Activated CD4-positive, alpha-beta T cell treated with anti-CD3 and anti-CD28 coated beads, Interleukin-2, amount 10 ng/mL, durations not matched to agents 24 days and 14 days (primary cell): ENCODE results near the gene PPP1R9A. TPM values are rescaled to one million over a fixed set of nuclear protein-coding genes. Genes with fewer than 3 reads are reported as not detected.

Experiments used
- DNase-seq: peaks from one replicate; pipeline ENCODE4 v3.0.0; 2022
- H3K27ac Mint-ChIP-seq: one replicate; pipeline ENCODE4 v1.8.0; 2022; ENCODE audit warnings: mild to moderate bottlenecking, mixed read lengths
- H3K27me3 Mint-ChIP-seq: one replicate; pipeline ENCODE4 v1.8.0; 2022; ENCODE audit warnings: mixed read lengths
- H3K36me3 Mint-ChIP-seq: one replicate; pipeline ENCODE4 v1.8.0; 2022; ENCODE audit warnings: low read depth, mild to moderate bottlenecking, mixed read lengths
- H3K4me1 Mint-ChIP-seq: one replicate; pipeline ENCODE4 v1.8.0; 2021; ENCODE audit warnings: mixed read lengths
- H3K4me3 Mint-ChIP-seq: one replicate; pipeline ENCODE4 v1.8.0; 2022; ENCODE audit warnings: mild to moderate bottlenecking, moderate library complexity, mixed read lengths
- H3K9me3 Mint-ChIP-seq: one replicate; pipeline ENCODE4 v1.8.0; 2021; ENCODE audit warnings: mixed read lengths
- intact Hi-C: fragments of 100-400 bp; cut with micrococcal nuclease; formaldehyde crosslinking; loops from one replicate; pipeline ENCODE4 v1.15.1; 2023
- total RNA-seq: library from RNA; stranded (reverse); gene quantifications from 2 replicates; pipeline ENCODE4 v1.2.3, GENCODE V29; 2022

Gene PPP1R9A
- not detected in 2 replicates for total RNA-seq

- Mint-ChIP-seq H3K4me3 (peak within 1 kb of the TSS; percentile 8), H3K27ac (no peak within 1 kb of the TSS), H3K36me3 (no peaks in the 10 kb centered on the region), H3K9me3 (no peaks in the 10 kb centered on the region), H3K27me3 (peaks cover 46% of the 10 kb centered on the region), H3K4me1 (no peaks in the 10 kb centered on the region)
- intact Hi-C loops, result loop anchor here (5.0 kb wide), 1 partner anchor 250 kb away; the partner anchor contains the start of gene SGCE
- DNase-seq, result no peak
Observed at GRCh38 chr7:94907026-94907810, at the start of gene PPP1R9A. PPP1R9A (plus strand) TSS chr7:94907594; CDS start chr7:94910114, 2,520 bp downstream.

- intact Hi-C loops, result no loop called here
Observed at GRCh38 chr7:94871132-94871531, 36.3 kb upstream of the PPP1R9A start.

GRCh38 chr7:94873239-94873638 lies 34.2 kb upstream of the PPP1R9A start:
- Mint-ChIP-seq H3K4me1 (no peaks in the 10 kb centered on the region), H3K9me3 (peaks cover 3% of the 10 kb centered on the region), H3K27me3 (no peaks in the 10 kb centered on the region), H3K36me3 (no peaks in the 10 kb centered on the region), H3K27ac (no peak overlapping the region), H3K4me3 (no peak overlapping the region)
- no peak for DNase-seq
- intact Hi-C loops, result no loop called here

More at GRCh38 chr7:94871132-94871531, 36.3 kb upstream of the PPP1R9A start:
- Mint-ChIP-seq H3K4me3 (no peak overlapping the region), H3K4me1 (no peaks in the 10 kb centered on the region), H3K27ac (no peak overlapping the region), H3K36me3 (no peaks in the 10 kb centered on the region), H3K27me3 (no peaks in the 10 kb centered on the region), H3K9me3 (no peaks in the 10 kb centered on the region)
- DNase-seq, result no peak

- Mint-ChIP-seq H3K36me3 (no peaks in the 10 kb centered on the region), H3K27ac (no peak overlapping the region)
- intact Hi-C loops, result no loop called here
Observed at GRCh38 chr7:94874036-94874785, 33.2 kb upstream of the PPP1R9A start.

GRCh38 chr7:94875201-94875600 lies 32.2 kb upstream of the PPP1R9A start:
- Mint-ChIP-seq H3K27me3 (no peaks in the 10 kb centered on the region), H3K36me3 (no peaks in the 10 kb centered on the region), H3K27ac (no peak overlapping the region), H3K9me3 (peaks cover 3% of the 10 kb centered on the region), H3K4me1 (no peaks in the 10 kb centered on the region), H3K4me3 (no peak overlapping the region)
- intact Hi-C loops, result no loop called here
- no peak for DNase-seq

More at GRCh38 chr7:94874036-94874785, 33.2 kb upstream of the PPP1R9A start:
- Mint-ChIP-seq H3K4me3 (no peak overlapping the region), H3K9me3 (peaks cover 3% of the 10 kb centered on the region), H3K4me1 (no peaks in the 10 kb centered on the region), H3K27me3 (no peaks in the 10 kb centered on the region)
- DNase-seq, result no peak

- Mint-ChIP-seq H3K9me3 (peaks cover 3% of the 10 kb centered on the region), H3K36me3 (no peaks in the 10 kb centered on the region), H3K27ac (no peak overlapping the region), H3K27me3 (no peaks in the 10 kb centered on the region), H3K4me3 (no peak overlapping the region), H3K4me1 (no peaks in the 10 kb centered on the region)
- no peak for DNase-seq
- intact Hi-C loops, result no loop called here
Observed at GRCh38 chr7:94877731-94878670, 29.4 kb upstream of the PPP1R9A start.

GRCh38 chr7:94882891-94883290 lies 24.5 kb upstream of the PPP1R9A start:
- Mint-ChIP-seq H3K27ac (no peak overlapping the region), H3K27me3 (no peaks in the 10 kb centered on the region), H3K36me3 (no peaks in the 10 kb centered on the region), H3K4me1 (no peaks in the 10 kb centered on the region), H3K9me3 (no peaks in the 10 kb centered on the region), H3K4me3 (no peak overlapping the region)
- intact Hi-C loops, result no loop called here
- DNase-seq, result no peak

- Mint-ChIP-seq H3K4me3 (no peak overlapping the region), H3K9me3 (no peaks in the 10 kb centered on the region), H3K27me3 (no peaks in the 10 kb centered on the region), H3K4me1 (no peaks in the 10 kb centered on the region), H3K36me3 (no peaks in the 10 kb centered on the region), H3K27ac (no peak overlapping the region)
- no peak for DNase-seq
- intact Hi-C loops, result no loop called here
Observed at GRCh38 chr7:94883616-94884015, 23.8 kb upstream of the PPP1R9A start.

GRCh38 chr7:94888551-94888950 lies 18.8 kb upstream of the PPP1R9A start:
- DNase-seq, result no peak
- H3K4me1 Mint-ChIP-seq, result no peaks in the 10 kb centered on the region
- intact Hi-C loops, result no loop called here
- H3K4me3 Mint-ChIP-seq, result no peak overlapping the region
- H3K9me3 Mint-ChIP-seq, result no peaks in the 10 kb centered on the region
- H3K36me3 Mint-ChIP-seq, result no peaks in the 10 kb centered on the region
- H3K27ac Mint-ChIP-seq, result no peak overlapping the region
- no peaks in the 10 kb centered on the region for H3K27me3 Mint-ChIP-seq

- H3K4me1 Mint-ChIP-seq, result no peaks in the 10 kb centered on the region
- H3K27ac Mint-ChIP-seq, result no peak overlapping the region
- no peak for DNase-seq
- no peak overlapping the region for H3K4me3 Mint-ChIP-seq
- no peaks in the 10 kb centered on the region for H3K36me3 Mint-ChIP-seq
- no peaks in the 10 kb centered on the region for H3K27me3 Mint-ChIP-seq
- H3K9me3 Mint-ChIP-seq, result no peaks in the 10 kb centered on the region
- intact Hi-C loops, result no loop called here
Observed at GRCh38 chr7:94888995-94889523, 18.3 kb upstream of the PPP1R9A start.

GRCh38 chr7:94890216-94890615 lies 17.2 kb upstream of the PPP1R9A start:
- no peaks in the 10 kb centered on the region for H3K36me3 Mint-ChIP-seq

GRCh38 chr7:94893661-94894060 lies 13.7 kb upstream of the PPP1R9A start:
- Mint-ChIP-seq H3K4me1 (no peaks in the 10 kb centered on the region), H3K4me3 (no peak overlapping the region), H3K36me3 (no peaks in the 10 kb centered on the region), H3K9me3 (no peaks in the 10 kb centered on the region), H3K27ac (no peak overlapping the region), H3K27me3 (no peaks in the 10 kb centered on the region)
- intact Hi-C loops, result no loop called here
- no peak for DNase-seq

More at GRCh38 chr7:94890216-94890615, 17.2 kb upstream of the PPP1R9A start:
- no peaks in the 10 kb centered on the region for H3K9me3 Mint-ChIP-seq
- DNase-seq, result no peak
- H3K4me3 Mint-ChIP-seq, result no peak overlapping the region
- no peak overlapping the region for H3K27ac Mint-ChIP-seq
- H3K4me1 Mint-ChIP-seq, result no peaks in the 10 kb centered on the region
- intact Hi-C loops, result no loop called here
- H3K27me3 Mint-ChIP-seq, result no peaks in the 10 kb centered on the region

GRCh38 chr7:94897541-94897940 lies 9.9 kb upstream of the PPP1R9A start:
- Mint-ChIP-seq H3K27ac (no peak overlapping the region), H3K9me3 (no peaks in the 10 kb centered on the region), H3K27me3 (no peaks in the 10 kb centered on the region), H3K4me3 (no peak overlapping the region), H3K4me1 (no peaks in the 10 kb centered on the region), H3K36me3 (no peaks in the 10 kb centered on the region)
- intact Hi-C loops, result no loop called here
- DNase-seq, result no peak
